Osteoblast (primary cell): ENCODE measurements around the gene PPOX. TPM values are rescaled to one million over a fixed set of nuclear protein-coding genes. Genes with fewer than 3 reads are reported as not detected.

Source experiments
- DNase-seq: peaks from one replicate; pipeline ENCODE4 v3.0.0; 2011; ENCODE audit warnings: low spot score, mixed read lengths; ENCODE audit not compliant: insufficient read length; ENCODE audit errors: missing footprints
- H2AFZ ChIP-seq: 2 replicates; pipeline ENCODE4 v1.6.0; 2011; ENCODE audit warnings: mild to moderate bottlenecking, low read length
- H3K27ac ChIP-seq: 2 replicates; pipeline ENCODE4 v1.5.1; 2011; ENCODE audit warnings: mild to moderate bottlenecking, low read depth, low read length, moderate library complexity
- H3K27me3 ChIP-seq: 2 replicates; pipeline ENCODE4 v1.6.0; 2012; ENCODE audit warnings: mild to moderate bottlenecking, control low read depth, inconsistent platforms, low read length, moderate library complexity; ENCODE audit not compliant: insufficient read depth
- H3K36me3 ChIP-seq: 2 replicates; pipeline ENCODE4 v1.5.1; 2011; ENCODE audit warnings: mild to moderate bottlenecking, low read length, control low read depth, moderate library complexity; ENCODE audit not compliant: insufficient read depth
- H3K4me1 ChIP-seq: 2 replicates; pipeline ENCODE4 v1.5.1; 2011; ENCODE audit warnings: mild to moderate bottlenecking, low read length, control low read depth, moderate library complexity; ENCODE audit not compliant: insufficient read depth
- H3K4me2 ChIP-seq: 2 replicates; pipeline ENCODE4 v1.6.0; 2011; ENCODE audit warnings: mild to moderate bottlenecking, low read length; ENCODE audit not compliant: insufficient read depth
- H3K4me3 ChIP-seq: fragments of 200-600 bp; sonication (generic); 3 replicates; pipeline ENCODE4 v1.5.1; 2012; ENCODE audit warnings: mild to moderate bottlenecking, low read length, inconsistent platforms; ENCODE audit not compliant: insufficient read depth
- H3K79me2 ChIP-seq: 2 replicates; pipeline ENCODE4 v1.6.0; 2012; ENCODE audit warnings: mild to moderate bottlenecking, low read length, control low read depth, inconsistent platforms; ENCODE audit not compliant: insufficient read depth
- H3K9me3 ChIP-seq: 2 replicates; pipeline ENCODE4 v1.5.1; 2011; ENCODE audit warnings: low read depth, low read length, control low read depth
- H4K20me1 ChIP-seq: 2 replicates; pipeline ENCODE4 v1.6.0; 2012; ENCODE audit warnings: mild to moderate bottlenecking, low read length, control low read depth; ENCODE audit not compliant: insufficient read depth
- CTCF ChIP-seq: IDR thresholded peaks from 2 replicates; pipeline ENCODE4 v1.5.1; 2011; ENCODE audit warnings: mild to moderate bottlenecking, low read depth, low read length, moderate library complexity; ENCODE audit errors: extremely low read depth
- total RNA-seq: library from RNA; depleted of rRNA; stranded (reverse); fragments of >200 nt; gene quantifications from 2 replicates; pipeline ENCODE4 v1.2.3, GENCODE V29; 2012

PPOX gene
- total RNA-seq, 1 donor, result 19.5 TPM

GRCh38 chr1:161200421-161200991 lies 34.3 kb downstream of the PPOX start:
- DNase-seq, result no peak
- Histone ChIP-seq H2AFZ (peak overlapping the region; percentile 32), H3K4me3 (no peak overlapping the region), H3K9me3 (no peaks in the 10 kb centered on the region), H3K27ac (peak overlapping the region; percentile 94), H3K27me3 (no peaks in the 10 kb centered on the region), H3K4me2 (no peak overlapping the region), H4K20me1 (no peaks in the 10 kb centered on the region), H3K4me1 (peaks cover 58% of the 10 kb centered on the region), H3K79me2 (peaks cover 42% of the 10 kb centered on the region), H3K36me3 (peaks cover 10% of the 10 kb centered on the region)
- no peak for TF ChIP-seq CTCF

- H3K27me3 ChIP-seq, result no peaks in the 10 kb centered on the region
- peaks cover 58% of the 10 kb centered on the region for H3K4me1 ChIP-seq
- H3K9me3 ChIP-seq, result no peaks in the 10 kb centered on the region
- peak; percentile 83 for DNase-seq
- TF ChIP-seq CTCF, result no peak
- peaks cover 45% of the 10 kb centered on the region for H3K79me2 ChIP-seq
- peak overlapping the region; percentile 97 for H3K4me3 ChIP-seq
- H3K4me2 ChIP-seq, result peak overlapping the region; percentile 89
- peak overlapping the region; percentile 92 for H2AFZ ChIP-seq
- H3K36me3 ChIP-seq, result peaks cover 11% of the 10 kb centered on the region
- no peaks in the 10 kb centered on the region for H4K20me1 ChIP-seq
- peak overlapping the region; percentile 94 for H3K27ac ChIP-seq
Observed at GRCh38 chr1:161200992-161201835, 35.0 kb downstream of the PPOX start.

GRCh38 chr1:161201836-161202712 lies 35.8 kb downstream of the PPOX start, which contains the start of gene NDUFS2:
TSS of gene NDUFS2 (plus strand) at chr1:161202367. CDS start at chr1:161202386, 19 bp downstream.
- TF ChIP-seq CTCF, result peak; percentile 23

More at GRCh38 chr1:161201836-161202712, 35.8 kb downstream of the PPOX start, which contains the start of gene NDUFS2:
- H4K20me1 ChIP-seq, result no peaks in the 10 kb centered on the region
- H3K79me2 ChIP-seq, result peaks cover 44% of the 10 kb centered on the region
- H2AFZ ChIP-seq, result peak within 1 kb of the TSS; percentile 92
- peak within 1 kb of the TSS; percentile 94 for H3K27ac ChIP-seq
- peak within 1 kb of the TSS; percentile 89 for H3K4me2 ChIP-seq
- H3K9me3 ChIP-seq, result no peaks in the 10 kb centered on the region
- H3K27me3 ChIP-seq, result no peaks in the 10 kb centered on the region
- H3K4me3 ChIP-seq, result peak within 1 kb of the TSS; percentile 97
- peaks cover 19% of the 10 kb centered on the region for H3K36me3 ChIP-seq
- peak; percentile 93 for DNase-seq
- H3K4me1 ChIP-seq, result peaks cover 54% of the 10 kb centered on the region
